ENCODE data around the gene CNTNAP2. TPM values are rescaled to one million over a fixed set of nuclear protein-coding genes. Genes with fewer than 3 reads are reported as not detected.

CNTNAP2 gene
- total and polyA plus RNA-seq, 2 of the 4 experiments (the other 2 are of a cell fraction), result not detected

DNA sequence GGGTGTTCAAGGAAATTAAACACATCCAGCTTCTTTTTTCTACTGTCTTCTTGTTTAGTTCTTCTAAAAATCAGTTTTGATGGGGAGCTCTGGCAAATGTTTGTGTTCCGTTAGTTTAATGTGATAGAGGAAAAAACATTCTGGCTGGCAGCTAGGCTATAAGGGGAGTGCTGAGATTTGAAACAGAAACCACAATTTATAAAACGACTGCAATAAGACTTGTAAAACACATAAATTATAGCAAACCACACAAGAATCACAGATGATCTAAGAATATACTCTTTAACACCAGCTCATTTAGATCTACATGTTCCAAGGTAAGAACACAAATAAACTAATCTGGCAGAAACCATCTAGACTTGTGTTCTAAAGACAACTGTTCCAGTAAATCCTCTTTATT lies 425.5 kb downstream of the CNTNAP2 start:
- dilution Hi-C loops (cut with HindIII; ENCODE audit: low sequenced_read_pairs, unreplicated experiment) (no loop called here), in situ Hi-C loops (cut with MboI; ENCODE audit: low sequenced_read_pairs) (no loop called here), intact Hi-C loops (cut with micrococcal nuclease) (no loop called here)
- Histone ChIP-seq H2BK20ac (ENCODE audit: low read depth, low read length) (no peak overlapping the region), H3K56ac (ENCODE audit: extremely low read depth, insufficient read depth, low read length) (no peak overlapping the region), H2BK15ac (ENCODE audit: low read depth, low read length) (no peak overlapping the region), H4K8ac (ENCODE audit: low read depth in 2 of 2, low read length in 2 of 2) (no peak overlapping the region), H3K9me3 (ENCODE audit: control insufficient read depth, insufficient read depth, low read length) (peaks cover 4% of the 10 kb centered on the region; the same call in 1 of the 2 replicates), H2AFZ (replicated peaks; ENCODE audit: low read length, poor library complexity) (no peak overlapping the region), H4K20me1 (ENCODE audit: insufficient read depth, low read length) (no peaks in the 10 kb centered on the region), H4K5ac (ENCODE audit: low read depth, low read length) (no peak overlapping the region), H3K9ac (ENCODE audit: low read depth, low read length) (no peak overlapping the region), H2BK5ac (ENCODE audit: low read depth, low read length, poor library complexity, severe bottlenecking) (no peak overlapping the region), H2AK9ac (replicated peaks; ENCODE audit: low read depth, low read length, poor library complexity) (no peak overlapping the region), H3K14ac (replicated peaks; ENCODE audit: low read depth, low read length) (no peak overlapping the region), H3K4me2 (ENCODE audit: low read depth, low read length) (no peak overlapping the region), H3K4me1 (ENCODE audit: control insufficient read depth, insufficient read depth, low read length) (no peaks in the 10 kb centered on the region), H2BK120ac (ENCODE audit: low read depth, low read length) (no peak overlapping the region), H3K27me3 (ENCODE audit: control insufficient read depth, insufficient read depth, low read length) (no peaks in the 10 kb centered on the region), H4K91ac (ENCODE audit: insufficient read depth, low read depth, low read length) (no peak overlapping the region), H3K23ac (ENCODE audit: low read depth, low read length) (no peak overlapping the region), H3K79me1 (ENCODE audit: low read depth in 1 of 2, low read length in 2 of 2) (no peaks in the 10 kb centered on the region), H2AK5ac (ENCODE audit: low read depth, low read length) (no peak overlapping the region), H3K36me3 (ENCODE audit: control insufficient read depth, insufficient read depth, low read length) (no peaks in the 10 kb centered on the region), H3K4me3 (ENCODE audit: insufficient read depth, low read depth, low read length) (no peak overlapping the region), H3K27ac (ENCODE audit: insufficient read depth, low read length) (no peak overlapping the region), H3K9me1 (ENCODE audit: insufficient read depth, low read length) (no peaks in the 10 kb centered on the region), H3K4ac (ENCODE audit: low read depth, low read length) (no peak overlapping the region), H3K18ac (ENCODE audit: low read depth, low read length) (no peak overlapping the region)
- CTCF ChIA-PET, result no interaction called here
- TF ChIP-seq CHD1 (IDR thresholded peaks at IDR 0.05; ENCODE audit: low read depth, low read length) (no peak), RCOR1 (IDR thresholded peaks at IDR 0.05; ENCODE audit: insufficient replicate concordance, low read length) (no peak), SMC3 (IDR thresholded peaks at IDR 0.05; ENCODE audit: low read depth, low read length) (no peak), CEBPB (IDR thresholded peaks at IDR 0.05; ENCODE audit: low read depth, low read length) (no peak), RFX5 (IDR thresholded peaks at IDR 0.05; ENCODE audit: low read depth, low read length) (no peak), NFE2L2 (IDR thresholded peaks at IDR 0.05; ENCODE audit: low read depth, low read length) (no peak), MAFK (IDR thresholded peaks at IDR 0.05; ENCODE audit: low read depth, low read length) (no peak), RAD21 (IDR thresholded peaks at IDR 0.05; ENCODE audit: low read length) (no peak), POLR2A (IDR thresholded peaks at IDR 0.05; ENCODE audit: low read depth, low read length) (no peak), MAZ (IDR thresholded peaks at IDR 0.05; ENCODE audit: borderline replicate concordance, low read depth, low read length) (no peak), BHLHE40 (IDR thresholded peaks at IDR 0.05; ENCODE audit: low read depth, low read length) (no peak), FOS (IDR thresholded peaks at IDR 0.05; ENCODE audit: low read depth, low read length) (no peak), MXI1 (IDR thresholded peaks at IDR 0.05; ENCODE audit: borderline replicate concordance, low read depth, low read length) (no peak)
- TF ChIP-seq, protein P1, sequence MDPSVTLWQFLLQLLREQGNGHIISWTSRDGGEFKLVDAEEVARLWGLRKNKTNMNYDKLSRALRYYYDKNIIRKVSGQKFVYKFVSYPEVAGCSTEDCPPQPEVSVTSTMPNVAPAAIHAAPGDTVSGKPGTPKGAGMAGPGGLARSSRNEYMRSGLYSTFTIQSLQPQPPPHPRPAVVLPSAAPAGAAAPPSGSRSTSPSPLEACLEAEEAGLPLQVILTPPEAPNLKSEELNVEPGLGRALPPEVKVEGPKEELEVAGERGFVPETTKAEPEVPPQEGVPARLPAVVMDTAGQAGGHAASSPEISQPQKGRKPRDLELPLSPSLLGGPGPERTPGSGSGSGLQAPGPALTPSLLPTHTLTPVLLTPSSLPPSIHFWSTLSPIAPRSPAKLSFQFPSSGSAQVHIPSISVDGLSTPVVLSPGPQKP (IDR thresholded peaks at IDR 0.05; ENCODE audit: borderline replicate concordance, low read depth, low read length), result no peak
- TF ChIP-seq, protein P2, sequence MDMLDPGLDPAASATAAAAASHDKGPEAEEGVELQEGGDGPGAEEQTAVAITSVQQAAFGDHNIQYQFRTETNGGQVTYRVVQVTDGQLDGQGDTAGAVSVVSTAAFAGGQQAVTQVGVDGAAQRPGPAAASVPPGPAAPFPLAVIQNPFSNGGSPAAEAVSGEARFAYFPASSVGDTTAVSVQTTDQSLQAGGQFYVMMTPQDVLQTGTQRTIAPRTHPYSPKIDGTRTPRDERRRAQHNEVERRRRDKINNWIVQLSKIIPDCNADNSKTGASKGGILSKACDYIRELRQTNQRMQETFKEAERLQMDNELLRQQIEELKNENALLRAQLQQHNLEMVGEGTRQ (IDR thresholded peaks at IDR 0.05; ENCODE audit: low read depth, low read length), result no peak
- TF ChIP-seq, protein P3, sequence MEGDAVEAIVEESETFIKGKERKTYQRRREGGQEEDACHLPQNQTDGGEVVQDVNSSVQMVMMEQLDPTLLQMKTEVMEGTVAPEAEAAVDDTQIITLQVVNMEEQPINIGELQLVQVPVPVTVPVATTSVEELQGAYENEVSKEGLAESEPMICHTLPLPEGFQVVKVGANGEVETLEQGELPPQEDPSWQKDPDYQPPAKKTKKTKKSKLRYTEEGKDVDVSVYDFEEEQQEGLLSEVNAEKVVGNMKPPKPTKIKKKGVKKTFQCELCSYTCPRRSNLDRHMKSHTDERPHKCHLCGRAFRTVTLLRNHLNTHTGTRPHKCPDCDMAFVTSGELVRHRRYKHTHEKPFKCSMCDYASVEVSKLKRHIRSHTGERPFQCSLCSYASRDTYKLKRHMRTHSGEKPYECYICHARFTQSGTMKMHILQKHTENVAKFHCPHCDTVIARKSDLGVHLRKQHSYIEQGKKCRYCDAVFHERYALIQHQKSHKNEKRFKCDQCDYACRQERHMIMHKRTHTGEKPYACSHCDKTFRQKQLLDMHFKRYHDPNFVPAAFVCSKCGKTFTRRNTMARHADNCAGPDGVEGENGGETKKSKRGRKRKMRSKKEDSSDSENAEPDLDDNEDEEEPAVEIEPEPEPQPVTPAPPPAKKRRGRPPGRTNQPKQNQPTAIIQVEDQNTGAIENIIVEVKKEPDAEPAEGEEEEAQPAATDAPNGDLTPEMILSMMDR (conservative IDR thresholded peaks at IDR 0.05; ENCODE audit: low read depth, low read length), result no peak
- WGBS, 2 experiments (ENCODE audit: extremely low coverage in 2 of 2, insufficient read length in 1 of 2), result no CpG with 5 or more reads among the region's 2 CpGs
- no TSS peak for BruUV-seq (replicated peaks)
- ATAC-seq (ENCODE audit: low read depth) (no peak), DNase-seq (no peak)
- POLR2A ChIA-PET (ENCODE audit: unreplicated experiment), result no interaction called here
